Liver (tissue), 3 donors: ENCODE results near the gene RBMS2.

Experiments
- ATF3 ChIP-seq: IDR thresholded peaks from 2 replicates; pipeline ENCODE4 v1.6.1; 2016; ENCODE audit warnings: antibody characterized with exemption
- FOXA1 ChIP-seq: IDR thresholded peaks from 2 replicates; pipeline ENCODE4 v1.6.1; 2016; ENCODE audit warnings: antibody characterized with exemption
- GABPA ChIP-seq, 2 donors: IDR thresholded peaks in 1 of 2; conservative IDR thresholded peaks in 1 of 2; 2 replicates each; pipeline ENCODE4 v1.6.1; 2016; ENCODE audit warnings: antibody characterized with exemption in 2 of 2, mild to moderate bottlenecking in 1 of 2, moderate library complexity in 1 of 2
- JUND ChIP-seq, 2 donors: IDR thresholded peaks; 2 replicates each; pipeline ENCODE4 v1.6.1; 2016; ENCODE audit warnings: antibody characterized with exemption in 2 of 2
- RAD21 ChIP-seq, 2 donors: IDR thresholded peaks; 2 replicates each; pipeline ENCODE4 v1.6.1; 2016; ENCODE audit warnings: antibody characterized with exemption in 2 of 2, mild to moderate bottlenecking in 2 of 2
- SP1 ChIP-seq: IDR thresholded peaks from 2 replicates; pipeline ENCODE4 v1.6.1; 2018; ENCODE audit warnings: antibody characterized with exemption, mild to moderate bottlenecking
- TAF1 ChIP-seq: conservative IDR thresholded peaks from 2 replicates; pipeline ENCODE4 v1.6.1; 2016; ENCODE audit warnings: antibody characterized with exemption, mild to moderate bottlenecking
- YY1 ChIP-seq: IDR thresholded peaks from 2 replicates; pipeline ENCODE4 v1.6.1; 2016; ENCODE audit warnings: antibody characterized with exemption, mild to moderate bottlenecking
- ZBTB33 ChIP-seq: IDR thresholded peaks from 2 replicates; pipeline ENCODE4 v1.6.1; 2016; ENCODE audit warnings: antibody characterized with exemption
- TF ChIP-seq, protein P1 (sequence below): fragments of 150-350 bp; IDR thresholded peaks from 2 replicates; pipeline ENCODE4 v1.5.1; 2017; ENCODE audit warnings: improper control_type of control experiment, low read depth, low read length; ENCODE audit not compliant: missing input control
- TF ChIP-seq, protein P2 (sequence below): IDR thresholded peaks from 2 replicates; pipeline ENCODE4 v1.6.1; 2016; ENCODE audit warnings: antibody characterized with exemption, mild to moderate bottlenecking
- donor health status: healthy.
- donor health status: healthy.

DNA sequence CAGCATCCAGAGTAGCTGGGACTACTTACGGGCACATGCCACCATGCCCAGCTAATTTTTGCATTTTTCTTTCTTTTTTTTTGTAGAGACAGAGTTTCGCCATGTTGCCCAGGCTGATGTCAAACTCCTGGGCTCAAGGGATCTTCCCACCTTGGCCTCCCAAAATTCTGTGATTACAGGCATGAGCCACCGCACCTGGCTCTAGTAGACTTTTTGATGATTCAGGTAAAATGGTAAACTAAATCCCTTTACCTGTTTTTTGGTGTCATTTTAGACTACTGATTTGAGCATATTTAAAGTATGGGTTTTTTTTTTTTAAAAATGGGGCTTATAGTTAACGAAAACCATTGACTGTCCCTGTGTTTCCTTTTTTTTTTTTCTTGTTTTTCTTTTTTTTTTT is 20.5 kb downstream of the RBMS2 start:
- TF ChIP-seq, protein P1, sequence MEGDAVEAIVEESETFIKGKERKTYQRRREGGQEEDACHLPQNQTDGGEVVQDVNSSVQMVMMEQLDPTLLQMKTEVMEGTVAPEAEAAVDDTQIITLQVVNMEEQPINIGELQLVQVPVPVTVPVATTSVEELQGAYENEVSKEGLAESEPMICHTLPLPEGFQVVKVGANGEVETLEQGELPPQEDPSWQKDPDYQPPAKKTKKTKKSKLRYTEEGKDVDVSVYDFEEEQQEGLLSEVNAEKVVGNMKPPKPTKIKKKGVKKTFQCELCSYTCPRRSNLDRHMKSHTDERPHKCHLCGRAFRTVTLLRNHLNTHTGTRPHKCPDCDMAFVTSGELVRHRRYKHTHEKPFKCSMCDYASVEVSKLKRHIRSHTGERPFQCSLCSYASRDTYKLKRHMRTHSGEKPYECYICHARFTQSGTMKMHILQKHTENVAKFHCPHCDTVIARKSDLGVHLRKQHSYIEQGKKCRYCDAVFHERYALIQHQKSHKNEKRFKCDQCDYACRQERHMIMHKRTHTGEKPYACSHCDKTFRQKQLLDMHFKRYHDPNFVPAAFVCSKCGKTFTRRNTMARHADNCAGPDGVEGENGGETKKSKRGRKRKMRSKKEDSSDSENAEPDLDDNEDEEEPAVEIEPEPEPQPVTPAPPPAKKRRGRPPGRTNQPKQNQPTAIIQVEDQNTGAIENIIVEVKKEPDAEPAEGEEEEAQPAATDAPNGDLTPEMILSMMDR, result no peak
- TF ChIP-seq TAF1 (no peak), ZBTB33 (no peak), GABPA (IDR thresholded peaks at IDR 0.05 in 1 of 2, conservative IDR thresholded peaks at IDR 0.05 in 1 of 2) (no peak), SP1 (no peak), ATF3 (no peak), FOXA1 (no peak), YY1 (no peak), RAD21 (IDR thresholded peaks at IDR 0.05) (no peak), JUND (IDR thresholded peaks at IDR 0.05) (no peak)
- TF ChIP-seq, protein P2, sequence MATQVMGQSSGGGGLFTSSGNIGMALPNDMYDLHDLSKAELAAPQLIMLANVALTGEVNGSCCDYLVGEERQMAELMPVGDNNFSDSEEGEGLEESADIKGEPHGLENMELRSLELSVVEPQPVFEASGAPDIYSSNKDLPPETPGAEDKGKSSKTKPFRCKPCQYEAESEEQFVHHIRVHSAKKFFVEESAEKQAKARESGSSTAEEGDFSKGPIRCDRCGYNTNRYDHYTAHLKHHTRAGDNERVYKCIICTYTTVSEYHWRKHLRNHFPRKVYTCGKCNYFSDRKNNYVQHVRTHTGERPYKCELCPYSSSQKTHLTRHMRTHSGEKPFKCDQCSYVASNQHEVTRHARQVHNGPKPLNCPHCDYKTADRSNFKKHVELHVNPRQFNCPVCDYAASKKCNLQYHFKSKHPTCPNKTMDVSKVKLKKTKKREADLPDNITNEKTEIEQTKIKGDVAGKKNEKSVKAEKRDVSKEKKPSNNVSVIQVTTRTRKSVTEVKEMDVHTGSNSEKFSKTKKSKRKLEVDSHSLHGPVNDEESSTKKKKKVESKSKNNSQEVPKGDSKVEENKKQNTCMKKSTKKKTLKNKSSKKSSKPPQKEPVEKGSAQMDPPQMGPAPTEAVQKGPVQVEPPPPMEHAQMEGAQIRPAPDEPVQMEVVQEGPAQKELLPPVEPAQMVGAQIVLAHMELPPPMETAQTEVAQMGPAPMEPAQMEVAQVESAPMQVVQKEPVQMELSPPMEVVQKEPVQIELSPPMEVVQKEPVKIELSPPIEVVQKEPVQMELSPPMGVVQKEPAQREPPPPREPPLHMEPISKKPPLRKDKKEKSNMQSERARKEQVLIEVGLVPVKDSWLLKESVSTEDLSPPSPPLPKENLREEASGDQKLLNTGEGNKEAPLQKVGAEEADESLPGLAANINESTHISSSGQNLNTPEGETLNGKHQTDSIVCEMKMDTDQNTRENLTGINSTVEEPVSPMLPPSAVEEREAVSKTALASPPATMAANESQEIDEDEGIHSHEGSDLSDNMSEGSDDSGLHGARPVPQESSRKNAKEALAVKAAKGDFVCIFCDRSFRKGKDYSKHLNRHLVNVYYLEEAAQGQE, result no peak
